PFSK-1 (cell line): Measurements from ENCODE around the gene IFTAP.

Experiments used
- FOXP2 ChIP-seq: optimal IDR thresholded peaks from 2 replicates; pipeline ENCODE3; 2011; ENCODE audit warnings: borderline replicate concordance, control low read depth, inconsistent platforms; ENCODE audit not compliant: insufficient read depth; ENCODE audit errors: extremely low read length, extremely low read depth
- POLR2AphosphoS5 ChIP-seq: IDR thresholded peaks from 2 replicates; pipeline ENCODE4 v1.6.1; 2012; ENCODE audit warnings: low read depth, mild to moderate bottlenecking, control low read depth, low read length, moderate library complexity
- REST ChIP-seq, 2 experiments: IDR thresholded peaks; 2 replicates each; pipeline versions ENCODE4 v1.6.1 to v1.8.0; 2011 to 2012; ENCODE audit warnings: low read depth in 2 of 2, low read length in 2 of 2, control low read depth in 1 of 2, inconsistent platforms in 1 of 2, mild to moderate bottlenecking in 1 of 2, moderate library complexity in 1 of 2; ENCODE audit not compliant: insufficient read depth in 1 of 2
- SIN3A ChIP-seq: IDR thresholded peaks from 2 replicates; pipeline ENCODE4 v1.6.1; 2012; ENCODE audit warnings: mild to moderate bottlenecking, low read length, moderate library complexity, borderline replicate concordance; ENCODE audit not compliant: insufficient read depth
- TAF1 ChIP-seq: IDR thresholded peaks from 2 replicates; pipeline ENCODE4 v1.6.1; 2012; ENCODE audit warnings: low read length, control low read depth, borderline replicate concordance; ENCODE audit not compliant: insufficient read depth

The IFTAP gene

GRCh38 chr11:36609383-36609782, 15.1 kb downstream of the IFTAP start:
- no peak for TF ChIP-seq REST (IDR thresholded peaks at IDR 0.05; ENCODE audit: insufficient read depth in 1 of 2, low read depth in 2 of 2, low read length in 2 of 2)

GRCh38 chr11:36615826-36616225, 21.5 kb downstream of the IFTAP start:
- no peak for TF ChIP-seq REST (IDR thresholded peaks at IDR 0.05; ENCODE audit: insufficient read depth in 1 of 2, low read depth in 2 of 2, low read length in 2 of 2)
- no peak for TF ChIP-seq TAF1
- TF ChIP-seq POLR2AphosphoS5 = no peak
- TF ChIP-seq FOXP2 = no peak

GRCh38 chr11:36617543-36618362, 23.5 kb downstream of the IFTAP start:
- TF ChIP-seq POLR2AphosphoS5 = no peak
- TF ChIP-seq FOXP2 = no peak
- no peak for TF ChIP-seq TAF1
- no peak for TF ChIP-seq SIN3A
- no peak for TF ChIP-seq REST (IDR thresholded peaks at IDR 0.05; ENCODE audit: insufficient read depth in 1 of 2, low read depth in 2 of 2, low read length in 2 of 2)

GRCh38 chr11:36618363-36619047, 24.2 kb downstream of the IFTAP start:
- TF ChIP-seq TAF1 = no peak
- no peak for TF ChIP-seq FOXP2
- no peak for TF ChIP-seq REST (IDR thresholded peaks at IDR 0.05; ENCODE audit: insufficient read depth in 1 of 2, low read depth in 2 of 2, low read length in 2 of 2)
- TF ChIP-seq SIN3A = no peak
- no peak for TF ChIP-seq POLR2AphosphoS5

GRCh38 chr11:36619502-36619901, 25.2 kb downstream of the IFTAP start:
- no peak for TF ChIP-seq FOXP2
- TF ChIP-seq REST (IDR thresholded peaks at IDR 0.05; ENCODE audit: insufficient read depth in 1 of 2, low read depth in 2 of 2, low read length in 2 of 2) = no peak
- no peak for TF ChIP-seq SIN3A
- TF ChIP-seq TAF1 = no peak
- TF ChIP-seq POLR2AphosphoS5 = no peak
